Measurements from ENCODE around the gene LDHAL6A. TPM values are rescaled to one million over a fixed set of nuclear protein-coding genes. Genes with fewer than 3 reads are reported as not detected.

Gene LDHAL6A
- total RNA-seq, 2 donors from 2014 or later, result not detected

DNA sequence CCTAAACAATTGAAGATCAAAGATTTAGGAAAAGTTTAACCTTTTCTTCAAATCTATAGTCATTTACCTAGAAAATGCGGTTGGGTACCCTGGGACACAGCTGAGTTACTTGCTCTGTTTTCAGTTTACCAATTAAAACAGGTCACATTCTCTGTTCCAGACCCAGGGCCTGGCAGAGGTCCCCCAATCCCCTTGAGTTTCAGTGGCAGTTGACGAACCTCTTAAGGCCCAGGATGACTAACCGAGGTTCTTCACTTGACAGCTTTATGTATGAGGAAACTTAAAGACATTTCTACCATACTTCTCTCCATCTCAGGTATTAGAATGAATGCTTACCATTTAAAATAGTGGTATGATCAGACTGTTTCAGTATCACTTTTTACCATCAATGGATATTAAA is 16.3 kb downstream of the LDHAL6A start:
- no peak for DNase-seq (ENCODE audit: low spot score)
- H3K4me3 ChIP-seq, result no peak overlapping the region
- H3K9me3 ChIP-seq, result no peaks in the 10 kb centered on the region
- peaks cover 18% of the 10 kb centered on the region for H3K36me3 ChIP-seq
- no peaks in the 10 kb centered on the region for H3K4me1 ChIP-seq
- no peak for TF ChIP-seq CTCF (IDR thresholded peaks at IDR 0.05)
- no peaks in the 10 kb centered on the region for H3K27me3 ChIP-seq
- no peak overlapping the region for H3K27ac ChIP-seq

- Histone ChIP-seq H3K4me3 (no peak overlapping the region), H3K27me3 (no peaks in the 10 kb centered on the region), H3K27ac (no peak overlapping the region), H3K9me3 (no peaks in the 10 kb centered on the region), H3K4me1 (no peaks in the 10 kb centered on the region), H3K36me3 (peaks cover 24% of the 10 kb centered on the region)
- no peak for TF ChIP-seq CTCF (IDR thresholded peaks at IDR 0.05)
- no peak for DNase-seq (ENCODE audit: low spot score)
Observed at GRCh38 chr11:18472587-18472986, 16.9 kb downstream of the LDHAL6A start.

- no peaks in the 10 kb centered on the region for H3K27me3 ChIP-seq
- no peaks in the 10 kb centered on the region for H3K9me3 ChIP-seq
- no peak for TF ChIP-seq CTCF (IDR thresholded peaks at IDR 0.05)
- peaks cover 87% of the 10 kb centered on the region for H3K36me3 ChIP-seq
- no peak overlapping the region for H3K27ac ChIP-seq
- H3K4me1 ChIP-seq, result no peaks in the 10 kb centered on the region
- no peak overlapping the region for H3K4me3 ChIP-seq
- DNase-seq (ENCODE audit: low spot score), result no peak
Observed at GRCh38 chr11:18479063-18479462, 23.4 kb downstream of the LDHAL6A start.

DNA sequence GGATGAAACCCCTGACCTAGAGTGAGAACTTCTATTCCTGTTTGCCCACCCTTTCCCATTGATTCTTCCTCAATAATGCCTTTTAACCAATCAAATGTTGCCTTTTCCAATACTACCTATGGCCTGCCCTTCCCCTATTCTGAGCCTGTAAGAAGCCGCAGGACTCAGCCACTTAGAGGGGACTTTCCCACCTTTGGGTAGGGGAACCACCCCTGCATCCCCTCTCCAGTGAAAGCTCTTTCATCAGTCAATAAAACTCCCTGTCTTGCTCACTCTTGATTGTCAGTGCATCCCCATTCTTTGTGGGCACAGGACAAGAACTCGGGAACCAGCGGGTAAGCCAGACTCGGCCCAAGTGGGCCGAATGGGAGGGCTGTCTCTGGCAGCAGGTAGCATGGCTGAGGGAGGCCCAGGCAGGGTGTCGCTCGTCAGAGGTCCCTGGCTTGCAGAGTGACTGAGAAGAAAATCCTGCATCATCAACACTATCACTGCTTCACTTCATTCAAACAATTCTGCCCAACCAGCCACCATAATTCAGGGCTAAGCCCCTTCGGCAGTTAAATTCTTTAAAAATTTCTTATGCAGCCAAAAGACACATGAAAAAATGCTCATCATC is 30.4 kb downstream of the LDHAL6A start:
- no peak for TF ChIP-seq CTCF (IDR thresholded peaks at IDR 0.05)
- H3K27ac ChIP-seq, result no peak overlapping the region
- DNase-seq (ENCODE audit: low spot score), result no peak
- H3K4me1 ChIP-seq, result no peaks in the 10 kb centered on the region
- peaks cover 56% of the 10 kb centered on the region for H3K36me3 ChIP-seq
- no peaks in the 10 kb centered on the region for H3K9me3 ChIP-seq
- H3K27me3 ChIP-seq, result no peaks in the 10 kb centered on the region
- no peak overlapping the region for H3K4me3 ChIP-seq

DNA sequence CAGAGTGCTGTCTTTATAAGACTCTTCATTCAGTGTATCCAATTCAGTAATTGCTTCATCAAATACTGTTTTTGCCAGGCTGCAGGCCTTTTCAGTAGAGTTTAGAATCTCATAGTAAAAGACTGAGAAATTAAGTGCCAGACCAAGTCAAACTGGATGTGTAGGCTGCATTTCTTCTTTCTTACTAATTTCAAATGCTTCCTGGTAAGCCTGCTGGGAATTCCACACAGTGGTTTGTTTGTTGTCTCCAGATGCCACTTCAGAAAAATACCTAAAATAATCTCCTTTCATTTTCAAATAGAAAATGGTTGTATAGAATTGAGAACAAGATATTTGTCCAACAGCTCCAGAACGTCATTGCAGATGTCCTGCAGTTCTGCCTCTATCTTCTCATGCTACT is 34.7 kb downstream of the LDHAL6A start:
- no peak for TF ChIP-seq CTCF (IDR thresholded peaks at IDR 0.05)
- H3K4me3 ChIP-seq, result no peak overlapping the region
- no peaks in the 10 kb centered on the region for H3K9me3 ChIP-seq
- no peaks in the 10 kb centered on the region for H3K4me1 ChIP-seq
- H3K27ac ChIP-seq, result no peak overlapping the region
- DNase-seq (ENCODE audit: low spot score), result no peak
- H3K27me3 ChIP-seq, result no peaks in the 10 kb centered on the region
- peaks cover 25% of the 10 kb centered on the region for H3K36me3 ChIP-seq
